ENCODE results near the gene HOXC12. TPM values are rescaled to one million over a fixed set of nuclear protein-coding genes. Genes with fewer than 3 reads are reported as not detected.

HOXC12 gene
- total and polyA plus RNA-seq, 4 donors: not detected

DNA sequence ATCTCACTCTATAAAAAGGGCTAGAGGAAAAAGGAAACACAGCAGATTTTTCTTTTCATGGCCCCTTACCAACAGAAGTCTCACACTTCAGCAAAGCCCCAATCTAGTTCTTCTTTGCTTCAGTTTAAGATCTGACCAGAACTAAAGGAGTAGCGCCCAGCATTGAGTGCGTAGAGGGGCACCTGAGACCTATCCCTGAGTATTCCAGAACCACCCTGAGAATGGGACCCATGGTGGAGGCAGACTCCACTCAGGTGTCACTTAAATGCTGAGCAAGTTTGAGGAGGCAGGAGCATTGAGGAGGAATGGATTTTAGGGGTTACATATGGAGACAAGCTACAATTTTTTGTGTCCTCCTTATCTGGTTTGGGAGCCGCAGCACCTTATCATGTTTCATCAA lies 16.4 kb downstream of the HOXC12 start:
- no peak overlapping the region for H3K9ac ChIP-seq (ENCODE audit: insufficient read depth in 1 of 2, low read length in 2 of 2)
- H3K4me3 ChIP-seq: no peak overlapping the region
- TF ChIP-seq, protein P1, sequence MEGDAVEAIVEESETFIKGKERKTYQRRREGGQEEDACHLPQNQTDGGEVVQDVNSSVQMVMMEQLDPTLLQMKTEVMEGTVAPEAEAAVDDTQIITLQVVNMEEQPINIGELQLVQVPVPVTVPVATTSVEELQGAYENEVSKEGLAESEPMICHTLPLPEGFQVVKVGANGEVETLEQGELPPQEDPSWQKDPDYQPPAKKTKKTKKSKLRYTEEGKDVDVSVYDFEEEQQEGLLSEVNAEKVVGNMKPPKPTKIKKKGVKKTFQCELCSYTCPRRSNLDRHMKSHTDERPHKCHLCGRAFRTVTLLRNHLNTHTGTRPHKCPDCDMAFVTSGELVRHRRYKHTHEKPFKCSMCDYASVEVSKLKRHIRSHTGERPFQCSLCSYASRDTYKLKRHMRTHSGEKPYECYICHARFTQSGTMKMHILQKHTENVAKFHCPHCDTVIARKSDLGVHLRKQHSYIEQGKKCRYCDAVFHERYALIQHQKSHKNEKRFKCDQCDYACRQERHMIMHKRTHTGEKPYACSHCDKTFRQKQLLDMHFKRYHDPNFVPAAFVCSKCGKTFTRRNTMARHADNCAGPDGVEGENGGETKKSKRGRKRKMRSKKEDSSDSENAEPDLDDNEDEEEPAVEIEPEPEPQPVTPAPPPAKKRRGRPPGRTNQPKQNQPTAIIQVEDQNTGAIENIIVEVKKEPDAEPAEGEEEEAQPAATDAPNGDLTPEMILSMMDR (IDR thresholded peaks at IDR 0.05; ENCODE audit: control extremely low read depth, extremely low read depth): no peak
- H3K4me1 ChIP-seq (ENCODE audit: control insufficient read depth in 5 of 5, insufficient read depth in 5 of 5, low read length in 5 of 5): peaks cover 0 to 16% (median 5%) of the 10 kb centered on the region in 5 donors
- H3K36me3 ChIP-seq (ENCODE audit: control insufficient read depth in 4 of 4, insufficient read depth in 4 of 4, low read length in 4 of 4): no peaks in the 10 kb centered on the region
- H3K9me3 ChIP-seq (ENCODE audit: control insufficient read depth in 4 of 4, insufficient read depth in 3 of 4, low read length in 3 of 4): peaks cover 0 to 15% (median 0%) of the 10 kb centered on the region in 4 donors
- no peak overlapping the region for H3K27ac ChIP-seq (ENCODE audit: low read depth in 1 of 2, low read length in 1 of 2)
- H3K27me3 ChIP-seq (ENCODE audit: control insufficient read depth in 3 of 3, insufficient read depth in 3 of 3, low read length in 2 of 3): peaks cover 35 to 98% (median 87%) of the 10 kb centered on the region in 3 donors
- DNase-seq (no peak), ATAC-seq (ENCODE audit: insufficient read depth, low FRiP score) (no peak)
- 61 to 76% methylated on average over 3 of the region's 3 CpGs for WGBS, 2 donors

DNA sequence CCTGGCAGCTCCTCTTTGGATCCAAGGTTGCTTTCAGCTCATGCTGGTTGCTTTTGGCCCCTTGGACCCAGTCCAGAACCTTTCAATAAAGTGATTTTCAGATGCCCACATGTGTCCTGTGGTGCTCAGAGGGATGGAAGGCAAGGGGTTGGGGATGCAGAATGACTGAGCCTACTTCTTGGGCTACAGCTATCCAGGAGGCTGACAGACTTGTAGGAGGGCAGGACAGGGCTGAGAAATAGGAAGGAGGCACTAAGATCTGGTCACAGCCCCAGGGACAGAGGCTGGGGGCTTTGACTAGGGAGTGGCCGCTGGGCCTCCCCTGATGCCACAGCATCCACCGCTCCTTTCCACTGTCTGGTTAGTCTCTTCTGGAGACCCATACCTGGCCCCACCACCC lies 17.0 kb downstream of the HOXC12 start:
- no peak overlapping the region for H3K4me3 ChIP-seq
- H3K4me1 ChIP-seq (ENCODE audit: control insufficient read depth in 5 of 5, insufficient read depth in 5 of 5, low read length in 5 of 5): peaks cover 0 to 16% (median 2%) of the 10 kb centered on the region in 5 donors
- H3K36me3 ChIP-seq (ENCODE audit: control insufficient read depth in 4 of 4, insufficient read depth in 4 of 4, low read length in 4 of 4): no peaks in the 10 kb centered on the region
- H3K27me3 ChIP-seq (ENCODE audit: control insufficient read depth in 3 of 3, insufficient read depth in 3 of 3, low read length in 2 of 3): peaks cover 35 to 98% (median 87%) of the 10 kb centered on the region in 3 donors
- DNase-seq (no peak), ATAC-seq (ENCODE audit: insufficient read depth, low FRiP score) (no peak)
- H3K9me3 ChIP-seq (ENCODE audit: control insufficient read depth in 4 of 4, insufficient read depth in 3 of 4, low read length in 3 of 4): peaks cover 0 to 16% (median 0%) of the 10 kb centered on the region in 4 donors
- no peak overlapping the region for H3K9ac ChIP-seq (ENCODE audit: insufficient read depth in 1 of 2, low read length in 2 of 2)
- TF ChIP-seq, protein P1 (IDR thresholded peaks at IDR 0.05; ENCODE audit: control extremely low read depth, extremely low read depth): no peak
- no peak overlapping the region for H3K27ac ChIP-seq (ENCODE audit: low read depth in 1 of 2, low read length in 1 of 2)
- 26 to 33% methylated on average over 2 of the region's 2 CpGs for WGBS, 2 donors

GRCh38 chr12:53972152-53972702 lies 17.5 kb downstream of the HOXC12 start:
- Histone ChIP-seq H3K36me3 (ENCODE audit: control insufficient read depth in 4 of 4, insufficient read depth in 4 of 4, low read length in 4 of 4) (no peaks in the 10 kb centered on the region), H3K9ac (ENCODE audit: insufficient read depth in 1 of 2, low read length in 2 of 2) (no peak overlapping the region), H3K9me3 (ENCODE audit: control insufficient read depth in 4 of 4, insufficient read depth in 3 of 4, low read length in 3 of 4) (peaks cover 0 to 16% (median 0%) of the 10 kb centered on the region in 4 donors), H3K27ac (ENCODE audit: low read depth in 1 of 2, low read length in 1 of 2) (no peak overlapping the region), H3K4me3 (no peak overlapping the region), H3K27me3 (ENCODE audit: control insufficient read depth in 3 of 3, insufficient read depth in 3 of 3, low read length in 2 of 3) (peaks cover 39 to 98% (median 87%) of the 10 kb centered on the region in 3 donors), H3K4me1 (ENCODE audit: control insufficient read depth in 5 of 5, insufficient read depth in 5 of 5, low read length in 5 of 5) (peaks cover 0 to 16% (median 4%) of the 10 kb centered on the region in 5 donors)
- 22 to 27% methylated on average over 9 of the region's 9 CpGs for WGBS, 2 donors
- ATAC-seq (ENCODE audit: insufficient read depth, low FRiP score) (no peak), DNase-seq (no peak)
- TF ChIP-seq, protein P1 (IDR thresholded peaks at IDR 0.05; ENCODE audit: control extremely low read depth, extremely low read depth): no peak
